ENCODE measurements around the gene PAFAH1B1.

Gene PAFAH1B1

GRCh38 chr17:2705263-2705662 lies 111.8 kb downstream of the PAFAH1B1 start:
- Histone ChIP-seq H3K36me3 (ENCODE audit: control insufficient read depth, insufficient read depth, low read length) (peaks cover 40% of the 10 kb centered on the region), H3K9ac (ENCODE audit: low read length) (no peak overlapping the region), H3K9me3 (ENCODE audit: control insufficient read depth, insufficient read depth, low read depth, low read length) (no peaks in the 10 kb centered on the region), H3K27ac (ENCODE audit: low read depth, low read length) (no peak overlapping the region), H3K4me1 (ENCODE audit: control insufficient read depth, insufficient read depth, low read length) (peaks cover 30% of the 10 kb centered on the region), H3K27me3 (ENCODE audit: control insufficient read depth, insufficient read depth, low read length) (peaks cover under 1% of the 10 kb centered on the region; the same call in 1 of the 2 replicates), H3K4me3 (ENCODE audit: low read depth, low read length) (no peak overlapping the region)

- Histone ChIP-seq H3K4me3 (ENCODE audit: low read depth, low read length) (no peak overlapping the region), H3K9ac (ENCODE audit: low read length) (no peak overlapping the region), H3K27ac (ENCODE audit: low read depth, low read length) (no peak overlapping the region), H3K27me3 (ENCODE audit: control insufficient read depth, insufficient read depth, low read length) (peaks cover 9% of the 10 kb centered on the region; the same call in 1 of the 2 replicates), H3K36me3 (ENCODE audit: control insufficient read depth, insufficient read depth, low read length) (peaks cover 31% of the 10 kb centered on the region), H3K9me3 (ENCODE audit: control insufficient read depth, insufficient read depth, low read depth, low read length) (no peaks in the 10 kb centered on the region), H3K4me1 (ENCODE audit: control insufficient read depth, insufficient read depth, low read length) (peaks cover 38% of the 10 kb centered on the region)
Measured at GRCh38 chr17:2705888-2706795, 112.7 kb downstream of the PAFAH1B1 start.

- Histone ChIP-seq H3K36me3 (ENCODE audit: control insufficient read depth, insufficient read depth, low read length) (peaks cover 23% of the 10 kb centered on the region), H3K9ac (ENCODE audit: low read length) (no peak overlapping the region), H3K4me3 (ENCODE audit: low read depth, low read length) (no peak overlapping the region), H3K9me3 (ENCODE audit: control insufficient read depth, insufficient read depth, low read depth, low read length) (no peaks in the 10 kb centered on the region), H3K27ac (ENCODE audit: low read depth, low read length) (no peak overlapping the region), H3K27me3 (ENCODE audit: control insufficient read depth, insufficient read depth, low read length) (peaks cover 10% of the 10 kb centered on the region; the same call in 1 of the 2 replicates), H3K4me1 (ENCODE audit: control insufficient read depth, insufficient read depth, low read length) (peaks cover 41% of the 10 kb centered on the region)
Measured at GRCh38 chr17:2706911-2707510, 113.6 kb downstream of the PAFAH1B1 start.

GRCh38 chr17:2707721-2708584 lies 114.5 kb downstream of the PAFAH1B1 start:
- no peak overlapping the region for H3K9ac ChIP-seq (ENCODE audit: low read length)
- peaks cover 10% of the 10 kb centered on the region; the same call in 1 of the 2 replicates for H3K27me3 ChIP-seq (ENCODE audit: control insufficient read depth, insufficient read depth, low read length)
- no peak overlapping the region for H3K4me3 ChIP-seq (ENCODE audit: low read depth, low read length)
- no peaks in the 10 kb centered on the region for H3K9me3 ChIP-seq (ENCODE audit: control insufficient read depth, insufficient read depth, low read depth, low read length)
- no peak overlapping the region for H3K27ac ChIP-seq (ENCODE audit: low read depth, low read length)
- H3K4me1 ChIP-seq (ENCODE audit: control insufficient read depth, insufficient read depth, low read length): peaks cover 49% of the 10 kb centered on the region
- H3K36me3 ChIP-seq (ENCODE audit: control insufficient read depth, insufficient read depth, low read length): peaks cover 13% of the 10 kb centered on the region

GRCh38 chr17:2708585-2709182 lies 115.2 kb downstream of the PAFAH1B1 start:
- peaks cover 10% of the 10 kb centered on the region; the same call in 1 of the 2 replicates for H3K27me3 ChIP-seq (ENCODE audit: control insufficient read depth, insufficient read depth, low read length)
- no peak overlapping the region for H3K4me3 ChIP-seq (ENCODE audit: low read depth, low read length)
- H3K36me3 ChIP-seq (ENCODE audit: control insufficient read depth, insufficient read depth, low read length): peaks cover 6% of the 10 kb centered on the region
- no peak overlapping the region for H3K9ac ChIP-seq (ENCODE audit: low read length)
- H3K27ac ChIP-seq (ENCODE audit: low read depth, low read length): no peak overlapping the region
- H3K9me3 ChIP-seq (ENCODE audit: control insufficient read depth, insufficient read depth, low read depth, low read length): no peaks in the 10 kb centered on the region
- peaks cover 49% of the 10 kb centered on the region for H3K4me1 ChIP-seq (ENCODE audit: control insufficient read depth, insufficient read depth, low read length)

GRCh38 chr17:2709183-2709661 lies 115.8 kb downstream of the PAFAH1B1 start:
- no peak overlapping the region for H3K4me3 ChIP-seq (ENCODE audit: low read depth, low read length)

GRCh38 chr17:2710071-2710802 lies 116.8 kb downstream of the PAFAH1B1 start:
- no peak overlapping the region for H3K27ac ChIP-seq (ENCODE audit: low read depth, low read length)
- H3K9me3 ChIP-seq (ENCODE audit: control insufficient read depth, insufficient read depth, low read depth, low read length): no peaks in the 10 kb centered on the region
- peak overlapping the region; percentile 62 for H3K4me3 ChIP-seq (ENCODE audit: low read depth, low read length)
- H3K27me3 ChIP-seq (ENCODE audit: control insufficient read depth, insufficient read depth, low read length): peaks cover 10% of the 10 kb centered on the region; the same call in 1 of the 2 replicates
- no peaks in the 10 kb centered on the region for H3K36me3 ChIP-seq (ENCODE audit: control insufficient read depth, insufficient read depth, low read length)
- H3K9ac ChIP-seq (ENCODE audit: low read length): peak overlapping the region; percentile 62
- peaks cover 46% of the 10 kb centered on the region for H3K4me1 ChIP-seq (ENCODE audit: control insufficient read depth, insufficient read depth, low read length)

More at GRCh38 chr17:2709183-2709661, 115.8 kb downstream of the PAFAH1B1 start:
- no peaks in the 10 kb centered on the region for H3K9me3 ChIP-seq (ENCODE audit: control insufficient read depth, insufficient read depth, low read depth, low read length)
- H3K36me3 ChIP-seq (ENCODE audit: control insufficient read depth, insufficient read depth, low read length): peaks cover under 1% of the 10 kb centered on the region; the same call in 1 of the 2 replicates
- H3K9ac ChIP-seq (ENCODE audit: low read length): no peak overlapping the region
- H3K27me3 ChIP-seq (ENCODE audit: control insufficient read depth, insufficient read depth, low read length): peaks cover 10% of the 10 kb centered on the region; the same call in 1 of the 2 replicates
- no peak overlapping the region for H3K27ac ChIP-seq (ENCODE audit: low read depth, low read length)
- H3K4me1 ChIP-seq (ENCODE audit: control insufficient read depth, insufficient read depth, low read length): peaks cover 49% of the 10 kb centered on the region

- Histone ChIP-seq H3K4me3 (ENCODE audit: low read depth, low read length) (peak overlapping the region; percentile 62), H3K36me3 (ENCODE audit: control insufficient read depth, insufficient read depth, low read length) (no peaks in the 10 kb centered on the region), H3K27me3 (ENCODE audit: control insufficient read depth, insufficient read depth, low read length) (peaks cover 10% of the 10 kb centered on the region; the same call in 1 of the 2 replicates), H3K9ac (ENCODE audit: low read length) (peak overlapping the region; percentile 62), H3K9me3 (ENCODE audit: control insufficient read depth, insufficient read depth, low read depth, low read length) (no peaks in the 10 kb centered on the region), H3K27ac (ENCODE audit: low read depth, low read length) (no peak overlapping the region), H3K4me1 (ENCODE audit: control insufficient read depth, insufficient read depth, low read length) (peaks cover 40% of the 10 kb centered on the region)
Measured at GRCh38 chr17:2710803-2711607, 117.6 kb downstream of the PAFAH1B1 start.

GRCh38 chr17:2711608-2712299 lies 118.3 kb downstream of the PAFAH1B1 start, which contains the start of gene CLUH:
Gene CLUH (minus strand): TSS chr17:2711764. CDS start chr17:2711661, 103 bp downstream.
- no peaks in the 10 kb centered on the region for H3K9me3 ChIP-seq (ENCODE audit: control insufficient read depth, insufficient read depth, low read depth, low read length)
- peak within 1 kb of the TSS; percentile 62 for H3K4me3 ChIP-seq (ENCODE audit: low read depth, low read length)
- no peak within 1 kb of the TSS for H3K27ac ChIP-seq (ENCODE audit: low read depth, low read length)
- H3K36me3 ChIP-seq (ENCODE audit: control insufficient read depth, insufficient read depth, low read length): no peaks in the 10 kb centered on the region
- H3K9ac ChIP-seq (ENCODE audit: low read length): peak within 1 kb of the TSS; percentile 62
- H3K27me3 ChIP-seq (ENCODE audit: control insufficient read depth, insufficient read depth, low read length): peaks cover 10% of the 10 kb centered on the region; the same call in 1 of the 2 replicates
- peaks cover 44% of the 10 kb centered on the region for H3K4me1 ChIP-seq (ENCODE audit: control insufficient read depth, insufficient read depth, low read length)

All from HUES6 (cell line).